OCI-LY3 (cell line): ENCODE measurements around the gene KCNK5.

Experiments
- EZH2phosphoT487 ChIP-seq: fragments of 200-600 bp; shearing (Covaris generic); IDR thresholded peaks from 2 replicates; pipeline ENCODE4 v1.6.1; 2018; ENCODE audit warnings: antibody characterized with exemption, mixed run types, low read depth
- TF ChIP-seq, protein P1 (sequence below): fragments of 200-600, 300-600 bp; sonication (generic); IDR thresholded peaks from 2 replicates; pipeline ENCODE4 v1.5.1; 2014; ENCODE audit warnings: antibody characterized with exemption, low read length, low read depth

DNA sequence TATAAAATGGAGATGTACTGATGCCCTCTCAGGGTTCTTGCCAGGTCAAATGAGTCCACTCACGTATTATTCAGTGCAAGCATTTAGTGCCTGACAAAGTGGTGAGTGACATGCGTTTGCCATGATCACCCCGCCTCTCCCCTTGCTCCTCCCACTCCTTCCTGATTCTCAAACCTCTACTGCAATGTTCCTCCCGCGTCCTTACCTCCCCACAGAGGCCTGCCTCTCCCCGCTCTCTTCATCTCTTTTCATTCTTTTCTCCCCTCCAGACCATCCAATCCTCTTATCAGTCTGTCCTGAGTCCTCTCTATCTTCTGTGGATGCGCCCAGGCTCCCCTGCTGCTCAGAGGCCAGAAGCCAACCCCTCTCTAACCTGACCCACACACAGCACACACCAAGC is 40.7 kb downstream of the KCNK5 start:
- TF ChIP-seq, protein P1, sequence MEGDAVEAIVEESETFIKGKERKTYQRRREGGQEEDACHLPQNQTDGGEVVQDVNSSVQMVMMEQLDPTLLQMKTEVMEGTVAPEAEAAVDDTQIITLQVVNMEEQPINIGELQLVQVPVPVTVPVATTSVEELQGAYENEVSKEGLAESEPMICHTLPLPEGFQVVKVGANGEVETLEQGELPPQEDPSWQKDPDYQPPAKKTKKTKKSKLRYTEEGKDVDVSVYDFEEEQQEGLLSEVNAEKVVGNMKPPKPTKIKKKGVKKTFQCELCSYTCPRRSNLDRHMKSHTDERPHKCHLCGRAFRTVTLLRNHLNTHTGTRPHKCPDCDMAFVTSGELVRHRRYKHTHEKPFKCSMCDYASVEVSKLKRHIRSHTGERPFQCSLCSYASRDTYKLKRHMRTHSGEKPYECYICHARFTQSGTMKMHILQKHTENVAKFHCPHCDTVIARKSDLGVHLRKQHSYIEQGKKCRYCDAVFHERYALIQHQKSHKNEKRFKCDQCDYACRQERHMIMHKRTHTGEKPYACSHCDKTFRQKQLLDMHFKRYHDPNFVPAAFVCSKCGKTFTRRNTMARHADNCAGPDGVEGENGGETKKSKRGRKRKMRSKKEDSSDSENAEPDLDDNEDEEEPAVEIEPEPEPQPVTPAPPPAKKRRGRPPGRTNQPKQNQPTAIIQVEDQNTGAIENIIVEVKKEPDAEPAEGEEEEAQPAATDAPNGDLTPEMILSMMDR, result no peak
- no peak for TF ChIP-seq EZH2phosphoT487
